HG03354 (cell line): ENCODE data around the gene QSER1.

Experiments used
- ATAC-seq: cut with Tn5 transposase; IDR thresholded peaks from one replicate; pipeline ENCODE4 v1.9.1; 2021; ENCODE audit warnings: mild to moderate bottlenecking; ENCODE audit not compliant: unreplicated experiment, poor library complexity, severe bottlenecking

QSER1 gene

GRCh38 chr11:32985600-32985999, 93.0 kb downstream of the QSER1 start:
- no peak for ATAC-seq

DNA sequence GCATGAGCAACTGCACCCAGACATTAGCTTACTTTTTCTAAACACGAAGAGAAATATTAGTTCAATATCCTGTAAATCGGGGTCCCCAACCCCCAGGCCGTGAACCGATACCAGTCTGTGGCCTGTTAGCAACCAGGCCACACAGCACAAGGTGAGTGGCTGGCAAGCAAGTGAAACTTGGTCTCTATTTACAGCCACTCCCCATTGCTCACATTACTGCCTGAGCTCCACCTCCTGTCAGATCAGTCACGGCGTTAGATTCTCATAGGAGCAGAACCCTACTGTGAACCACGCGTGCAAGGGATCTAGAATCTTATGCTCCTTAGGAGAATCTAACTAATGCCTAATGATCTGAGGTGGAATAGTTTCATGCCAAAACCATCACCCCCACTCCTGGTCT, 95.2 kb downstream of the QSER1 start:
- no peak for ATAC-seq

DNA sequence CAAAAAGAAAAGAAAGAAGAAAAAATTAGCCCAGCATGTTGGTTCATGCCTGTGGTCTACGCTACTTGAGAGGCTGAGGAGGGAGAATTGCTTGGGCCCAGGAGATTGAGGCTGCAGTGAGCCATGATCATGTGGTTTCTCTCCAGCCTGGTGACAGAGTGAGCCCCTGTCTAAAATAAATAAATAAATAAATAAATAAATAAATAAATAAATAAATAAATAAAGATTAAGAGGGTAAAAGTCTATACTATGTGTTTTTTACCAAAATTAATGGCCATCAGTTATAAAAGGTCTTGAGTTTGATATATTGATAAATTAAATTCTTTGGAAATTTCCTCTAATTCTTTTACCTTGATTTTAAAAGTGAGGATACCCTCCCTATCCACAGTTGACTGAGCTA, 97.9 kb downstream of the QSER1 start:
- no peak for ATAC-seq

- no peak for ATAC-seq
Observed at GRCh38 chr11:32991427-32991826, 98.8 kb downstream of the QSER1 start.

- no peak for ATAC-seq
Observed at GRCh38 chr11:32991898-32992297, 99.3 kb downstream of the QSER1 start.

GRCh38 chr11:33000181-33000580, 107.6 kb downstream of the QSER1 start:
- ATAC-seq, result no peak

GRCh38 chr11:33001281-33001680, 108.7 kb downstream of the QSER1 start:
- ATAC-seq, result no peak

DNA sequence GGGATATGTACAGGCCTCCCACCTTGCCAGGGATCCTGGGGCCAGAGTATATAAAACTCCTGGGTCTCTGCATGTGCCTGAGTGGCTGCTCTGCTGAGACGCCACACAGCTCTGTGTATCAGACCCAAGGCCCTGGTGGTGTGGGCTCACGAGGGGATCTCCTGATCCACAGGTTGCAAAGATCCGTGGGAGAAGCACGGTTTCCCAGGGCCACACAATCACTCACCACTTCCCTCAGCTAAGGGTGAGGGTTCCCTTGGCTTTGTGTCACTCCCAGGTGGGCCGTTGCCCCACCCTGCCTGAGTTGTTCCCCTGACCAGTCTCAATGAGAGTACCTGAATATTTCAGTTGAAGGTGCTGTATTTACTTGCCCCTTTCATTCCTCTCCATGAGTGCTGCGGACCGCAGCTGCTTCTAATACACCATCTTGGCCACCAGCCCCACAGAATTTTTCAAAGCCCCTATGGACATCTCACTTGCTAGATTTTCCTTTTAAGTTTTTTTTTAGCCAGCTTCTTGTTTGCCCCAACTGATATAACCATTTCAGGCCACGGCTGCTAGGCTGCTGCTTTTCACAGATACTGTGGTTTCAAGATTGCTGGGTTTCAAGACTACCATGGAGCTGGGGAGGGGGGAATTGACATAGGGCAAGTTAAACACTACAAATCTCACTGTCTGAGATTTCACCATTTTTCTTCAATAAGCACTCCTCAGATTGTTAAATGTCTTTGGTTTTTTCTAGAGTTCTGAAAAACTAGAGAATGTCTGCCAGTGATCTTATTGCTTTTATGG, 109.3 kb downstream of the QSER1 start:
- ATAC-seq, result no peak

DNA sequence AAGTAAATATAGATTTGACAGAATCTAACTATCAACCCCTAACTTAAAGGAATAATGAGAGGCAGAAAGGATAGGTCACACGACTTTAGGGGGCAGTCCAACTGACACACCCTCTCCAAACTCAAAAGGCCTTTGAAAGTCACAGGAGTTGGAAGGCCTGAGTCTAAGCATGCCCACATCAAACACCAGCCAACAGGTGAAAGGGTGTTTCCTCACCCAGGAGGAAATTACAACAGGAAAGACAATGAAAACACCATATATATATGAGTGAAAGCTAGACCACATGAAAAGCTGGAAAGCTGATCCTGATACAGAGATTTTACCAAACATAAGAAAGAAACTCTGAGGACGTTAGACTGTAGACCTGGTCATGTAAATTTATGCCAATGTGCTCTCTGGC, 112.6 kb downstream of the QSER1 start:
- ATAC-seq, result no peak

DNA sequence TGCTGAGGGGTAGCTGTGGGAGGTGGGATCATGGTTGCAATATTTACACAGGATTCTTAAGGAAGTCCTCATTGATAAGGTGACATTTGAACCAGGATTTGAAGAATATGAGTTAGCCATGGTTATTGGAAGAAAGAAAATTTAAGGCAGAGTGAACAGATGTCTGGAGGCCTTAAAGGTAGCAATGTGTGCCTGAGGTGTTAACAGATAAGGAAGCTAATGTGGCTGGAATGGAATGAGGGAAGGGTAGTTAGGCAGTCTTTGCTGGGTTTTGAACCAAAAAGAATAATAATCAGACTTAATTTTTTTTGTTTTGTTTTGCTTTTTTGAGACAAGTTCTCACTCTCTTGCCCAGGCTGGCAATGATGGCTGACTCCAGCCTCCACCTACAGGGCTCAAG, 113.4 kb downstream of the QSER1 start:
- ATAC-seq, result no peak

DNA sequence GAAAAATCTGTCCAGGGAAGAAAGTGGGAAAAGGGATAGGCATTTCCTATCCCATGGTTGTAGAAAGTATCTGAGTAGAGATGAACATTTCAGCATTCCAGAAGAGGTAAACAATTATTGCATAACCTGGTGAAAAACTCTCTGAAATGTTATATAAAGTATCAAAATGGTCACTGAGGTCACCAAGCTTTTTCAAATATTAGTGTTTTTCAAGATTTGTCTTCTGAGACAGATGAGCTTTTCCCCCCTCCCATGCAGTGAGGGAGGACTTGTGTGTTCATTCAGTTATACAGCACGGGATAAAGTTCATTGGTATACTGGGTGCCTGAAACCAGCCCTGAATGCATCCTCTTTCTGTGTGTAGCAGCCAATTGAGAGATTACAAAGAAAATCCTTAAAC, 121.1 kb downstream of the QSER1 start:
- ATAC-seq, result no peak

GRCh38 chr11:33015621-33016551, 123.3 kb downstream of the QSER1 start, which contains the start of gene DEPDC7:
TSS of gene DEPDC7 (plus strand) at chr11:33015878. CDS start at chr11:33015956, 78 bp downstream.
- peak; percentile 81 for ATAC-seq

DNA sequence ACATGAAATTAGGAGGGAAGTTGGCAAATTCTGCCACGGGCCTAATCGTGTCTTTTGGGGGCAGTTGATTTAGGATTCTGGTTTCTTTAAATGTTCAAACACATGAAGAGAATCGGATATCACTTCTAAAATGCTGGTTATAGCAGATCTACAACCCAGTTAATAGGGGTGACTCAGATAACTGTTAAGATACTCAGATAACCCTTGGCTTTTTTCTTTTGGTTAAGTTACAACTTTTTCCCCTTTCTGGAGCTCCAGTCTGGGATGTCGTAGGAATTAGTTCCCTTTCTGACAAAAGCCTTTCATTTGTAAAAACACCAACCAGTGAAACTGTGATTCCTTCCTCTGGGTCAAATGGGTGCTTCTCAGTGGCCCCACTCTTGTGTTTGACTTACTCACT, 124.0 kb downstream of the QSER1 start:
- no peak for ATAC-seq

- ATAC-seq, result no peak
Observed at GRCh38 chr11:33017478-33017877, 124.9 kb downstream of the QSER1 start.

DNA sequence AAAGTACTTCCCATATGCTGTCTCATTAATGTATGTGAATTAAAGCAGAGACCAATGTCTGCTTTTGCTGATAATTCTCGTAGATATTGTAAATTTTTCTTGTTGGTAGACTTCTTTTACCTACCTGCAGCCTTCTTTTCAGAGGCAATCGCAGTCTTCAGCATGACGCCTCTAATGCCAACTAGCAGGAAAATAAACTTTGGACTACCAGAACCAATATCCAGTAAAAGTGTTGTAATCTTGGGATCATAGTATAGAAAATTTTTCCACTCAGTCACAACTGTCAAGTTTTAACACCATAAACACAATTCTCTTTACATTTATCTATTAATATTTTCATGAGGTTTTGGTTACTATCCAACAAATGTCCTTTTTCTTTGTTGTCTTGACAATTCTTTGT, 125.4 kb downstream of the QSER1 start:
- ATAC-seq, result no peak

- ATAC-seq, result no peak
Observed at GRCh38 chr11:33018840-33019239, 126.2 kb downstream of the QSER1 start.

DNA sequence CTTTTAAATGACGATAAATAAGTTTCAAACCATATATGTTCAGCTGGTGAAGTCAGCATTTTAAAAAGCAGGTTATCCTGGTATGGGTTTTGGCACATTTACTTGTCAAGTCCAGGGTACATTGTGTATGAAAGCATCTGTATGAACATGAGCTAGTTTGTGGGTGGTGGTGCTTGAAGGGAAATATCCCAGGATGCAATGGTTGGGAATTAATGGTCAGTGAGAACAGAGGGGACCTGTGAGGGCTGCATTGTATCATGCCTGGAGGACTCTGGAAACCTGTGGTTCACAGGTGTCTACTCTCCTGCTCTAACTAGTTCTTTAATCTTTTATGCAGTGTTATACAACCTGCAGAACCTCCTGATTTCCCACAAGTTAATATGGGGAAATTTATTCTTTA, 128.9 kb downstream of the QSER1 start:
- ATAC-seq, result peak; percentile 36

GRCh38 chr11:33021937-33022336, 129.3 kb downstream of the QSER1 start:
- peak; percentile 76 for ATAC-seq

GRCh38 chr11:33025339-33025722, 132.7 kb downstream of the QSER1 start:
- no peak for ATAC-seq

DNA sequence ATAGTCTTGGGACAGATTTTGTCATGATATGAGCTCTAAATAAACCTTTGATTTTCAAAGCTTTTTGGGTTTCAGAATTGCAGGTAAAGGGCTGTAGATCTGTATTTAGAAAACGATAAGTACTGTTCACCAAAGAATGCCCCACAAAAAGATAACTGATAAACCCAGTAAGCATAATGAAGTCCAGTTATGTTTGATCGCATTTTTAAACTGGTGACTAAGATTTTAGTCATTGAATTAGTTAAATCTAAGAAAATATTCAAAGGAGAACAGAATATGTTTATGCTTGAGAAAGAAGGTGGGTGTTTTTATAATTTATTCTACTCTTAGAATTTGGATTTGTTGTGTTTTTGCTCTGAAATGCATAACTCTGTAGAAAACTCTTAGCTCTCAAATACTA, 134.6 kb downstream of the QSER1 start:
- no peak for ATAC-seq
